GM19043 (cell line): ENCODE data around the gene EPB41.

ENCODE experiments used
- ATAC-seq: cut with Tn5 transposase; IDR thresholded peaks from one replicate; pipeline ENCODE4 v1.9.1; 2021; ENCODE audit warnings: low read depth; ENCODE audit not compliant: unreplicated experiment

EPB41 gene

DNA sequence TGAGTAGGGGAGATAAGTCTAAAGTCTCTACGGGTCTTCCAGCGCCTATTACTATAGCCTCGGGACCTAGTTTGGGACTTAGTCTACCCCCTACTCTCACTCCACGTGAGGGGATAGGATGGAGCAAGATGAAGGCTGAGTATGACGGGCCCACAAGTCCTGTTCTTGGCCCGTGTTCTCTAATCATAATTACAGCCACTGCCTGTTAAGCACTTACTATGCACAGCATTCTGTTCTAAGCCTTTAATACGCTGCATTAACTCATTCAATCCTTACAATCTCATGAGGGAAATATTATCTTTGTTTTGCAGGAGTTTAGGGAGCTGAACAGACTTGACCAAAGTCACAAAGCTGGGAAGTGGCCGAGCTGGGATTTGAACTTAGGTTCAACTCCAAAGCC, 23.9 kb upstream of the EPB41 start:
- no peak for ATAC-seq

GRCh38 chr1:28890836-28891235, 23.5 kb upstream of the EPB41 start:
- ATAC-seq = no peak

DNA sequence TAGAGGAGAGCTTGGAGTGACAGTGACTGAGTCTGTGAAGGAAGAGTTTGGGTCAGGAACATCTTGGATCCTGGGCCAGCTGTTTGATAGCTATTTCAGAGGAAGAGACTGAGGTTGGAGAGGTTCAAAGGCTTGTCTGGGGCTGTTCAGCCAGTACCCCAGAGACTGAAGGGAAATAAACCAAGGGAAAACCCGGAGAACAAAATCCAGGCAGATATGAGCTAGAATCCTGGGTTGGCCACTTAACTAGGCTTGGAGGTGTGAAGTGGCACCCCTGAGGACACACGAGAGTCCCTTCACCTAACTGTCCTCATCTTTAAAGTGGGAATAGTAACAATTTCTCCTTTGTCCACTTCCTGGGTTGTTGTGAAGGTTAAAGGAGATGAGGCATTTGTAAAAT, 23.1 kb upstream of the EPB41 start:
- no peak for ATAC-seq

DNA sequence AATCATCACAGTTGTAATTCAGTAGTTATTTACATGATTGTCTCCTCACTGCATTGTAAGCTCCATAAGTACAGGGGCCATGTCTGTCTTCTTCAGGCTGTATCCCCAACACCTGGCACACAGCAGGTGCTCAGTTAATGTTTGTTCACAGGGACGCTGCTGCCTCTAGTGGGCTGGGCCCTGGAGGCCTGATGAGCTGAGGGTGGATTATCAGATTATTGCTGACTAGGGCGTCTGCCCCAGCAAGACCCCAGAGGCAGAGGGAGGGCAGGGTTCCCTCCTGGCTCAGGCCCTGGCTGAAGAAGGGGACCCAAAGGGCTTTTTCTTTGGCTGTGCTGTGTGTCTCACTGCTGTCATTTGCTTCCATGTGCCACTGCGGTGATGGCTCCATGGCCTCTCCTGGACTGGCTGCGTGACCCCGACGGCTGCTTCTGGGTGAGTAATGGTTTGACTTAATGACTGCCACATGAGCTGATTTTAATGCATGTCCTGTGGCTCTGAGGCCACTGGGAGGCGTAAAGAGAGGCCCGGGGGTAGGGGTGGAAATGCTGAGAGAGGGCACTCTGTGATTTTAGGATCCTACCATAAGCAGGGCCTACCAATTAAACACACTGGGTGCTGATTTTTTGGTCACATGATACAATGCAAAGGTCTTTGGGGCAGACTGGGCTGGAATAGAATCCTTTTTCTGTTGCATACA, 20.8 kb upstream of the EPB41 start:
- no peak for ATAC-seq

DNA sequence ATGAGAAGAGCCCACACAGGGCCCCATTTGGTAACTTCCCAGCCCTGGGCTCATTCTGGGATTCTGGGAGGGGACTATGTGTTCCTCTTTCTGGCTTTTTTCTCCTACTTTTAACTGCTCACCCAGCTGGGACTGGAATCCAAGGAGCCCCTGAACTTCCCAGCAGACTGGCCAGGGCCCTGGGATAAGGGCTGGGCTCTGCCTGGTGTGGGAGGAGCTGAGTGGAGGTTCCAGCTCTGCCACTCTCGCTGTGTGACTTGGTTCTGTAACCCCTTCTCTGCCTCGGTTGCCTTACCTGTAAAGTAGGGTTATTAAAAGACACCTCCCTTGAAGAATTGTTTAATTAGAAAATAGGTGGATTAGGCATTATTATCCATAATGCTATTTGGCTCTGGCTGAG, 19.6 kb upstream of the EPB41 start:
- no peak for ATAC-seq

- no peak for ATAC-seq
Measured at GRCh38 chr1:28895896-28896608, 18.3 kb upstream of the EPB41 start.

DNA sequence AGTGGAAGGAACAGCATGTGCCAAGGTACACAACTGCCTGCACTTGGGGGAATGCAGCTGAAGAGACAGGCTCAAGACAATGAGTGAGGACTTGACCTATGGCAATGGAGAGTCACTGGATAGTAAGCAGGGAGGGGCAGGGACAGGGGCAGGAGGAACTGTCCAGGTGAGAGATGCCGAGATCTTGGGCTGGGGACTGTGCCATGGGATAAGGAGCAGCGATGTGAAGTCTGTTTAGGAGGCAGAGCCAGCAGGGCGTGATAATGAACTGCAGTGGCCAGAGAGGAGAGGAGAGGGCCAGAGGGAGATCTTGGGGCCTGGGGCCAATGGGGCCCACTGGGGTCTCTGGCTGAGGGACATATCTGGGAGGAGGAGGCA, 17.8 kb upstream of the EPB41 start:
- ATAC-seq = no peak

- no peak for ATAC-seq
Measured at GRCh38 chr1:28897789-28898188, 16.6 kb upstream of the EPB41 start.

DNA sequence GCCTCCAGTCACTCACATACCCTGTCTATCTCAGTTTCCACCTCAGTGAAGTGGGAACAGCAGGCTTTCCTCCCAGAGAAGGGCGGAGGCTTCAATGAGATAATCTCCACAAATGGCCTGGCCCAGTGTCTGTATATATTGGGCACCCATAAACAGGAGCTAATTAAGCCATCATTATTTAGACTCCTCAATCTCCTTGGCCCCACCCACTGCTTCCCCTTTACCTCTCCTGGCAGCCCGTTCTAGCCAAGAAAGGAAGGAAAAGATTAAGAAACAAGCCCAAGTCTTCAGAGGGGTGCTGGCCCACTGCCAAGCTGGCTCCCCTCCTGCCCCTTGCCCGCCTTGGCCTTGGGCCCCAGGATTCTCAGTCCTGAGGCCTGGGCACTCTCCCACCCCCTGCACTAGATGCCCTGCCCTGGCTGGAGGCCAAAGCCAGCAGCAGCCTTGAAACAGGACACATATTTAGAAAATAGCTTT, 15.9 kb upstream of the EPB41 start:
- no peak for ATAC-seq

DNA sequence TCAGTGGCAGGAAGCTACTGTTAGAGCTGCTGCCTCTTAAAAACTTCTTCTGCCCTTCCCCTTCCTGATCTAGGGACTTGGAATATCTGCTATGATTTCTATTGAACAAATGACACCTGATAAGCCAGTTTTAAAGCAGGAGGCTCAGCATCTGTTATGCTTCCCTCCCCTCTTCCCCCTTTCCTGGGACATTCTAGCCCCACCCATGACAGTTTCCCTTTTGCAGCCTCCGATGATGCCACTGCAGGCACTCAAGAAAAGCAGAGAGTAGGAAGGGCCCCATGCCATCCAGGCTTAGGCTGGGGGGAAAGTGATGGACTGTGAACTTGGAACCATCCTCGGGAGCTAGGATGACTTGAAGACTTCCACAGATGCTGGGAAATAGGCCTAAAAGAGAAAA, 15.1 kb upstream of the EPB41 start:
- no peak for ATAC-seq

- ATAC-seq = no peak
Measured at GRCh38 chr1:28900562-28900961, 13.8 kb upstream of the EPB41 start.

DNA sequence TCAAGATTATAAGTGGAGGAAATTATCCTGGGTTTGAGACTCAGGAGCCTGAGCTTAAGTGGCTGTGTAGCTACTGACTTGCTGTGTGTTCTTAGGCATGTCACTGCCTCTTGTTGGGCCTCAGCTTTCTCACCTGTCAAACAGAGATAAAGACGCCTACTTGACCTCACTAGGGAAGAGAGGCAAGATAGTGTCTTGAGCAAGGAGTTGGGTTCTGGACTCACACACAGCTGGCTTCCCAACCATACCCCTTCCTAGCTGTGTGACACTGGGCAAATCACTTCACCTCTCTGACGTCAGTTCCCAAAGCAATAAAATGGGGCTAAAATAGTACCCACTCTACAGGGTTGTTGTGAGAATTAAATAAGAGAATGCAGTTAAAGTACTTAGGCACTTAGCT, 11.6 kb upstream of the EPB41 start:
- no peak for ATAC-seq

- no peak for ATAC-seq
Measured at GRCh38 chr1:28905921-28906666, 8.3 kb upstream of the EPB41 start.

DNA sequence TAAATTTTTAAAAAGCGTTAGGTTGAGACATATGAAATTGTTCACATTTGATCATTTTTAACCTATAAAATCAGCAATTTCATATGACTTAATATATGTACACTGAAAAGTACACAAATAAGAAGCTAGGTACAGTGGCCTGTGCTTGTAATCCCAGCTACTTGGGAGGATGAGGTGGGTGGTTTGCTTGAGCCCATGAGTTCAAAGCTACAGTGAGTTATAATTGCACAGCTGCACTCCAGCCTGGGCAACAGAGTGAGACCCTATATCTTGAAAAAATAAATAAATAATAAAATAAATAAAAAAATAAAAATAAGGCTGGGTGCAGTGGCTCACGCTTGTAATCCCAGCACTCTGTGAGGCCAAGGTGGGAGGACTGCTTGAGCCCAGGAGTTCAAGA, 5.2 kb upstream of the EPB41 start:
- ATAC-seq = no peak

DNA sequence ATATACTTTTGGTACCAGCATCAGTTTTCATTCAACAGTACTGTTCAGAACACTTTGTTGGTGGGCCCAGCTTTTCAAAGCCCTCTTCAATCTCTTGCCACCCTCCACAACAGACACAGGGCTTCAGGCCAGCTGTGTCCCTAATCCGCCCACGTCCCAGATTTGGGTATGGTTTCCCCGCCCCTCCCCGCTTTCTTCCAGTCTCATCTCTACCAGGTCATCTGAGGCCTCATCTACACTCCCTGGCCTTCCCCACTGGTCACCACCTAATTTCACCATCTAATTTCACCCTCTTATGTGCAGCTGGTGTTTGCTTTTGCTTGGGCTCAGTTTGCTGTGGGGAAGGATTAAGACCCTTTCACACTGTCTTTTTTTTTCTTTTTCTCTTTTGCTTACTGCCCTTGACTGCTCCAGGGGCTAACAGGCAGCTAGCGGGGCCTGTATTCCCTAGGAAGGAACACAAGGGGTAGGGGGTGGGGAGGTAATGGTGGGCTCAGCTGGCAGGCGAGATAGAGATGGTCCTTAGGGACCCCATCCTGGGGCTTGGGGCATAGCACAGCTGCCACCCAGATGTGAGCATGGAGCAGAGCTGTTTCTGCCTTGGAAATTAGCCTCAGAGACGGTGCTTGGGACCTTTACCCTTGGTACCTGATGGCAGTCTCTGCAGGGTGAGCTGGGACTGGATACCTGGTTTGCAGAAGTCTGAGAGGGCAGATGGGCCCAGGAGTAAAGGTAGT, 3.8 kb upstream of the EPB41 start:
- ATAC-seq = no peak

GRCh38 chr1:28913786-28914227, 562 bp upstream of the EPB41 start:
- no peak for ATAC-seq

- ATAC-seq = no peak
Measured at GRCh38 chr1:28915031-28915895, 894 bp downstream of the EPB41 start.

DNA sequence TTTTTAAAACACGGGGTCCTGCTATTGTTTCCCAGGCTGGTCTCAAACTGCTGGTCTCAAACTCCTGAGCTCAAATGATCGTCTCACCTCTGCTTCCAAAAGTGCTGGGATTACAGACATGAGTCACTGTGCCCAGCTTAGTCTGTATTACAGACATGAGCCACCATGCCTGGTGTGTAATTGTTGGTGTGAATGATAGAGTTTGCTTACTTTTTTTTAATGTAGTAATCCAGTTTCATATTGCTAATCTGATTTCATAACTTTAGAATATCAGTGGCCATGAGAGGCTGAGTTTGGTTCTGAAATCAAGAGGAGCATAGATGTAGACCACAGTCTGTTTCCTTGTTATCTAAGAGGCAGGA, 3.4 kb downstream of the EPB41 start:
- ATAC-seq = no peak

GRCh38 chr1:28921286-28921869, 7.0 kb downstream of the EPB41 start:
- no peak for ATAC-seq
